Panc1 (cell line): ENCODE measurements around the gene ADCY9. TPM values are rescaled to one million over a fixed set of nuclear protein-coding genes. Genes with fewer than 3 reads are reported as not detected.

Source experiments
- ATAC-seq: fragments of 200-7000 bp; cut with Tn5 transposase; 2 replicates; pipeline ENCODE4 v1.9.1; 2020; ENCODE audit warnings: mild to moderate bottlenecking, moderate library complexity
- BruUV-seq: library from RNA; stranded (reverse); fragments of 400-500 nt; replicated peaks from 2 replicates; lab custom pipeline; 2021; lab: Mats Ljungman, UMichigan
- CTCF ChIA-PET: fragments of 300-600 bp; sonication (Branson Sonifier 250); formaldehyde crosslinking; loops from one replicate; lab custom pipeline; 2022; ENCODE audit warnings: antibody characterized with exemption; lab: Charles Lee
- POLR2A ChIA-PET: fragments of 300-600 bp; sonication (Branson Sonifier 250); formaldehyde crosslinking; loops from one replicate; lab custom pipeline; 2022; ENCODE audit warnings: antibody characterized with exemption; lab: Charles Lee
- DNase-seq: peaks from one replicate; pipeline ENCODE4 v3.0.0-alpha.2; 2010; ENCODE audit warnings: low read depth, low spot score
- H3K27ac ChIP-seq: 2 replicates; pipeline ENCODE4 v1.5.1; 2011; ENCODE audit warnings: mild to moderate bottlenecking, low read length, inconsistent platforms
- H3K27me3 ChIP-seq: fragments of 200-500 bp; sonication (Bioruptor generic); 2 replicates; pipeline ENCODE4 v1.6.0; 2014; ENCODE audit warnings: low read length, inconsistent platforms; ENCODE audit not compliant: control insufficient read depth, insufficient read depth
- H3K36me3 ChIP-seq: fragments of 200-500 bp; sonication (Bioruptor generic); 2 replicates; pipeline ENCODE4 v1.5.1; 2014; ENCODE audit warnings: inconsistent platforms, mild to moderate bottlenecking, low read length, moderate library complexity; ENCODE audit not compliant: control insufficient read depth, insufficient read depth
- H3K4me1 ChIP-seq: 2 replicates; pipeline ENCODE4 v1.5.1; 2011; ENCODE audit warnings: inconsistent platforms, mild to moderate bottlenecking, low read length, moderate library complexity; ENCODE audit not compliant: control insufficient read depth, insufficient read depth
- H3K4me3 ChIP-seq, 2 experiments: 2 replicates each; pipeline ENCODE4 v1.5.1; 2011 to 2012; ENCODE audit warnings: low read depth in 2 of 2, low read length in 2 of 2, mild to moderate bottlenecking in 2 of 2, inconsistent platforms in 1 of 2, moderate library complexity in 1 of 2
- H3K9me3 ChIP-seq: fragments of 200-500 bp; sonication (Bioruptor generic); 2 replicates; pipeline ENCODE4 v1.5.1; 2014; ENCODE audit warnings: low read depth, mild to moderate bottlenecking, inconsistent platforms, low read length, moderate library complexity; ENCODE audit not compliant: control insufficient read depth, insufficient read depth
- CTCF ChIP-seq: fragments of 450-650 bp; IDR thresholded peaks from 2 replicates; pipeline ENCODE4 v1.5.1; 2017; ENCODE audit warnings: mild to moderate bottlenecking
- POLR2AphosphoS5 ChIP-seq: IDR thresholded peaks from 2 replicates; pipeline ENCODE4 v1.6.1; 2012; ENCODE audit warnings: mild to moderate bottlenecking, low read depth, low read length, moderate library complexity
- SIN3A ChIP-seq: IDR thresholded peaks from 2 replicates; pipeline ENCODE4 v1.6.1; 2012; ENCODE audit warnings: low read depth, mild to moderate bottlenecking, low read length, moderate library complexity, borderline replicate concordance; ENCODE audit not compliant: insufficient read depth
- TCF7L2 ChIP-seq: IDR thresholded peaks from 2 replicates; pipeline ENCODE4 v1.6.1; 2011; ENCODE audit warnings: mild to moderate bottlenecking, low read depth, low read length, inconsistent platforms
- in situ Hi-C: cut with HindIII; loops from 2 replicates; pipeline ENCODE4 v1.10.0; 2016; ENCODE audit warnings: low sequenced_read_pairs, low pct_unique_long_range_greater_than_20kb
- intact Hi-C: fragments of 100-400 bp; cut with micrococcal nuclease; formaldehyde crosslinking; loops from one replicate; pipeline ENCODE4 v1.10.0; 2022; ENCODE audit not compliant: unreplicated experiment
- total RNA-seq: library from RNA; stranded (reverse); gene quantifications from one replicate; pipeline ENCODE4 v1.2.1, GENCODE V29; 2021; ENCODE audit not compliant: unreplicated experiment
- TF ChIP-seq, protein P1 (sequence below), 2 experiments: IDR thresholded peaks; 2 replicates each; pipeline ENCODE4 v1.6.1; 2011 to 2012; ENCODE audit warnings: low read depth in 2 of 2, control low read depth in 1 of 2, low read length in 1 of 2, mild to moderate bottlenecking in 1 of 2, moderate library complexity in 1 of 2; ENCODE audit not compliant: insufficient read depth in 1 of 2

Gene ADCY9
- total RNA-seq, 1 experiment from 2014 or later: 29.8 TPM

- H3K4me1 ChIP-seq: no peaks in the 10 kb centered on the region; the same call in 1 of the 2 replicates
- BruUV-seq: no TSS peak
- no peaks in the 10 kb centered on the region for H3K36me3 ChIP-seq
- H3K27me3 ChIP-seq: no peaks in the 10 kb centered on the region
- in situ Hi-C loops: no loop called here
- POLR2A ChIA-PET: no interaction called here
- H3K27ac ChIP-seq: no peak overlapping the region
- H3K9me3 ChIP-seq: no peaks in the 10 kb centered on the region
- ATAC-seq (no peak), DNase-seq (no peak)
- no peak overlapping the region for H3K4me3 ChIP-seq
- intact Hi-C loops: no loop called here
- no peak for TF ChIP-seq SIN3A
- no peak for TF ChIP-seq CTCF
- TF ChIP-seq, protein P1, sequence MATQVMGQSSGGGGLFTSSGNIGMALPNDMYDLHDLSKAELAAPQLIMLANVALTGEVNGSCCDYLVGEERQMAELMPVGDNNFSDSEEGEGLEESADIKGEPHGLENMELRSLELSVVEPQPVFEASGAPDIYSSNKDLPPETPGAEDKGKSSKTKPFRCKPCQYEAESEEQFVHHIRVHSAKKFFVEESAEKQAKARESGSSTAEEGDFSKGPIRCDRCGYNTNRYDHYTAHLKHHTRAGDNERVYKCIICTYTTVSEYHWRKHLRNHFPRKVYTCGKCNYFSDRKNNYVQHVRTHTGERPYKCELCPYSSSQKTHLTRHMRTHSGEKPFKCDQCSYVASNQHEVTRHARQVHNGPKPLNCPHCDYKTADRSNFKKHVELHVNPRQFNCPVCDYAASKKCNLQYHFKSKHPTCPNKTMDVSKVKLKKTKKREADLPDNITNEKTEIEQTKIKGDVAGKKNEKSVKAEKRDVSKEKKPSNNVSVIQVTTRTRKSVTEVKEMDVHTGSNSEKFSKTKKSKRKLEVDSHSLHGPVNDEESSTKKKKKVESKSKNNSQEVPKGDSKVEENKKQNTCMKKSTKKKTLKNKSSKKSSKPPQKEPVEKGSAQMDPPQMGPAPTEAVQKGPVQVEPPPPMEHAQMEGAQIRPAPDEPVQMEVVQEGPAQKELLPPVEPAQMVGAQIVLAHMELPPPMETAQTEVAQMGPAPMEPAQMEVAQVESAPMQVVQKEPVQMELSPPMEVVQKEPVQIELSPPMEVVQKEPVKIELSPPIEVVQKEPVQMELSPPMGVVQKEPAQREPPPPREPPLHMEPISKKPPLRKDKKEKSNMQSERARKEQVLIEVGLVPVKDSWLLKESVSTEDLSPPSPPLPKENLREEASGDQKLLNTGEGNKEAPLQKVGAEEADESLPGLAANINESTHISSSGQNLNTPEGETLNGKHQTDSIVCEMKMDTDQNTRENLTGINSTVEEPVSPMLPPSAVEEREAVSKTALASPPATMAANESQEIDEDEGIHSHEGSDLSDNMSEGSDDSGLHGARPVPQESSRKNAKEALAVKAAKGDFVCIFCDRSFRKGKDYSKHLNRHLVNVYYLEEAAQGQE (IDR thresholded peaks at IDR 0.05; ENCODE audit: insufficient read depth in 1 of 2, low read depth in 2 of 2, low read length in 1 of 2): no peak
- no peak for TF ChIP-seq POLR2AphosphoS5
- CTCF ChIA-PET: no interaction called here
Observed at GRCh38 chr16:4138713-4139112, 22.5 kb upstream of the ADCY9 start.

DNA sequence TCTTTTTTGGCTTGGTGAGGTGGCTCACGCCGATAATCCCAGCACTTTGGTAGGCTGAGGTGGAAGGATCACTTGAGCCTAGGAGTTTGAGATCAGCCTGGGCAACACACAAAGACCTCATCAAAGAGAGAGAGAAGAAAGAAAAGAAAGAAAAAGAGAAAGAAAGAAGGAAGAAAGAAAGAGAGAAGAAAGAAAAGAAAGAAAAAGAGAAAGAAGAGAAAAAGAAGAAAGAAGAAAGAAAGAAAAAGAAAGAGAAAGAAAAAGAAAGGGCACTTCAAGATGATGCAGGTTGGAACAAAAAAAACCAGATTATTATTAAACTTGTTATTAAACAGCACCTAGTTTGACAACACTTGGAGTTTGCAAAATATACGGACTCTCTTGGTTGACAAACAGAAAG, 21.2 kb upstream of the ADCY9 start:
- ChIA-PET CTCF (no interaction called here), POLR2A (no interaction called here)
- no peak for DNase-seq
- no peaks in the 10 kb centered on the region for H3K27me3 ChIP-seq
- TF ChIP-seq SIN3A (no peak), TCF7L2 (no peak), POLR2AphosphoS5 (no peak), CTCF (no peak)
- TF ChIP-seq, protein P1 (IDR thresholded peaks at IDR 0.05; ENCODE audit: insufficient read depth in 1 of 2, low read depth in 2 of 2, low read length in 1 of 2): no peak
- H3K4me3 ChIP-seq: no peak overlapping the region
- no peak overlapping the region for H3K27ac ChIP-seq
- H3K4me1 ChIP-seq: no peaks in the 10 kb centered on the region; the same call in 1 of the 2 replicates
- H3K36me3 ChIP-seq: no peaks in the 10 kb centered on the region
- BruUV-seq: no TSS peak
- in situ Hi-C loops: no loop called here
- no peak for ATAC-seq
- intact Hi-C loops: no loop called here
- H3K9me3 ChIP-seq: no peaks in the 10 kb centered on the region
